Lung (tissue), 12 donors: ENCODE results near the gene MYO3B. TPM values are rescaled to one million over a fixed set of nuclear protein-coding genes. Genes with fewer than 3 reads are reported as not detected.

ENCODE experiments used
- ATAC-seq: fragments of 200-7000 bp; cut with Tn5 transposase; one replicate; pipeline ENCODE4 v1.9.1; 2020; ENCODE audit warnings: moderate number of reproducible peaks; ENCODE audit not compliant: insufficient read depth, low FRiP score
- DNase-seq, 3 donors: peaks; one replicate each; pipeline ENCODE4 v3.0.0-alpha.2; 2013 to 2017
- H3K27ac ChIP-seq, 2 donors: one replicate each; pipeline ENCODE4 v1.5.1; 2013; ENCODE audit warnings: mild to moderate bottlenecking in 2 of 2, moderate library complexity in 2 of 2, control low read depth in 1 of 2, inconsistent platforms in 1 of 2, low read depth in 1 of 2, low read length in 1 of 2
- H3K27me3 ChIP-seq, 3 donors: one replicate each; pipeline ENCODE4 v1.5.1; 2013; ENCODE audit warnings: low read length in 2 of 3; ENCODE audit not compliant: control insufficient read depth in 3 of 3, insufficient read depth in 3 of 3
- H3K36me3 ChIP-seq, 4 donors: one replicate each; pipeline ENCODE4 v1.5.1; 2013; ENCODE audit warnings: low read length in 4 of 4, mild to moderate bottlenecking in 1 of 4, moderate library complexity in 1 of 4; ENCODE audit not compliant: control insufficient read depth in 4 of 4, insufficient read depth in 4 of 4
- H3K4me1 ChIP-seq, 5 donors: one replicate each; pipeline ENCODE4 v1.5.1; 2013; ENCODE audit warnings: low read length in 5 of 5, mild to moderate bottlenecking in 2 of 5, moderate library complexity in 1 of 5; ENCODE audit not compliant: control insufficient read depth in 5 of 5, insufficient read depth in 5 of 5
- H3K4me3 ChIP-seq: one replicate; pipeline ENCODE4 v1.5.1; 2013; ENCODE audit warnings: mild to moderate bottlenecking, control low read depth, moderate library complexity
- H3K9ac ChIP-seq, 2 donors: one replicate each; pipeline ENCODE4 v1.5.1; 2013; ENCODE audit warnings: low read length in 2 of 2, control low read depth in 1 of 2; ENCODE audit not compliant: insufficient read depth in 1 of 2
- H3K9me3 ChIP-seq, 4 donors: one replicate each; pipeline ENCODE4 v1.5.1; 2013; ENCODE audit warnings: low read length in 3 of 4, mild to moderate bottlenecking in 1 of 4, moderate library complexity in 1 of 4; ENCODE audit not compliant: control insufficient read depth in 4 of 4, insufficient read depth in 3 of 4
- WGBS, 2 donors: extraction: QIAGEN DNeasy Blood & Tissue Kit; methylation state at CpG; one replicate each; pipeline ENCODE4 v1.1.7; 2013; 5-methylcytosine and 5-hydroxymethylcytosine counted together
- polyA plus RNA-seq, 2 donors: library from polyadenylated mRNA; stranded (reverse); fragments of 200-250 nt; gene quantifications; one replicate each; pipeline ENCODE4 v1.2.1, GENCODE V29; 2013
- total RNA-seq, 2 donors: library from RNA; depleted of rRNA in 1 of 2; stranded (reverse); fragments of >200 nt in 1 of 2; gene quantifications; one replicate each; pipeline ENCODE4 v1.2.1, GENCODE V29; 2014 to 2021
- TF ChIP-seq, protein P1 (sequence below): IDR thresholded peaks from 2 replicates; pipeline ENCODE4 v1.5.1; 2012; ENCODE audit warnings: mild to moderate bottlenecking; ENCODE audit errors: control extremely low read depth, extremely low read depth
- donor health status: control.
- donor health status: control.
- donor health status: Bipolar disorder and iron deficiency.
- donor health status: healthy.
- donor health status: DM: yes; HTN: yes; CAD: no.

The MYO3B gene
- total and polyA plus RNA-seq, 4 donors: 0.03 to 0.82 (median 0.05) TPM; not detected in 1

GRCh38 chr2:170394641-170395387 lies 216.9 kb downstream of the MYO3B start:
- Histone ChIP-seq H3K27me3 (peaks cover 0 to 2% (median 0%) of the 10 kb centered on the region in 3 donors), H3K4me1 (peaks cover 0 to 4% (median 0%) of the 10 kb centered on the region in 5 donors), H3K9ac (no peak overlapping the region), H3K4me3 (no peak overlapping the region), H3K36me3 (no peaks in the 10 kb centered on the region), H3K9me3 (no peaks in the 10 kb centered on the region), H3K27ac (no peak overlapping the region)
- TF ChIP-seq, protein P1, sequence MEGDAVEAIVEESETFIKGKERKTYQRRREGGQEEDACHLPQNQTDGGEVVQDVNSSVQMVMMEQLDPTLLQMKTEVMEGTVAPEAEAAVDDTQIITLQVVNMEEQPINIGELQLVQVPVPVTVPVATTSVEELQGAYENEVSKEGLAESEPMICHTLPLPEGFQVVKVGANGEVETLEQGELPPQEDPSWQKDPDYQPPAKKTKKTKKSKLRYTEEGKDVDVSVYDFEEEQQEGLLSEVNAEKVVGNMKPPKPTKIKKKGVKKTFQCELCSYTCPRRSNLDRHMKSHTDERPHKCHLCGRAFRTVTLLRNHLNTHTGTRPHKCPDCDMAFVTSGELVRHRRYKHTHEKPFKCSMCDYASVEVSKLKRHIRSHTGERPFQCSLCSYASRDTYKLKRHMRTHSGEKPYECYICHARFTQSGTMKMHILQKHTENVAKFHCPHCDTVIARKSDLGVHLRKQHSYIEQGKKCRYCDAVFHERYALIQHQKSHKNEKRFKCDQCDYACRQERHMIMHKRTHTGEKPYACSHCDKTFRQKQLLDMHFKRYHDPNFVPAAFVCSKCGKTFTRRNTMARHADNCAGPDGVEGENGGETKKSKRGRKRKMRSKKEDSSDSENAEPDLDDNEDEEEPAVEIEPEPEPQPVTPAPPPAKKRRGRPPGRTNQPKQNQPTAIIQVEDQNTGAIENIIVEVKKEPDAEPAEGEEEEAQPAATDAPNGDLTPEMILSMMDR: no peak
- ATAC-seq (no peak), DNase-seq (peak in 1 of 3 donors; percentile 46)

- no peak overlapping the region for H3K9ac ChIP-seq
- H3K4me1 ChIP-seq: peaks cover 0 to 4% (median 0%) of the 10 kb centered on the region in 5 donors
- H3K36me3 ChIP-seq: no peaks in the 10 kb centered on the region
- H3K27me3 ChIP-seq: peaks cover 0 to 2% (median 0%) of the 10 kb centered on the region in 3 donors
- DNase-seq: peak in 2 of 3 donors; percentile 9 to 23
- no peak overlapping the region for H3K27ac ChIP-seq
- TF ChIP-seq, protein P1: no peak
- H3K4me3 ChIP-seq: no peak overlapping the region
- no peak for ATAC-seq
- H3K9me3 ChIP-seq: no peaks in the 10 kb centered on the region
- 24% methylated on average over 5 of the region's 5 CpGs for WGBS, 2 donors
Measured at GRCh38 chr2:170396799-170397459, 219.0 kb downstream of the MYO3B start.

DNA sequence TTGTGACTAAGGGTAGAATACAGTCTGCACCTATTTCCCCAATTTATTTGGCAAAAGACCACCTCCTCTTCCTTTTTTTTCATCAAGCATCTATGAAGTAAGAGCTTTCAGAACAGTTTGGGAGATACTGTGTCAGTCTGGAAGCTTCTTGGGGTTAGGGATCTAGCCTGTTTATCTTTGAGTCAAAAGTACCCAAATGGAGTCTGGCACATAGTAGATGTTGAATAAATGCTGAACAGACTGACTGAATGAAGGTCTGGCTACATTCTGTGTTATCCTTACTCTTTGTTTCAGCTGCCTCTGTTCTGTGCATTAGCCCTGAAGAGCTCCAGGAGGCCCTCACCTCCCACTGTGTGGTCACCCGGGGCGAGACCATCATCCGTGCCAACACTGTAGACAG lies 223.2 kb downstream of the MYO3B start:
- WGBS, 2 donors: 96 to 97% methylated on average over 3 of the region's 3 CpGs
- H3K9ac ChIP-seq: no peak overlapping the region
- H3K27me3 ChIP-seq: peaks cover 0 to 2% (median 0%) of the 10 kb centered on the region in 3 donors
- no peak overlapping the region for H3K27ac ChIP-seq
- H3K36me3 ChIP-seq: no peaks in the 10 kb centered on the region
- TF ChIP-seq, protein P1: no peak
- no peaks in the 10 kb centered on the region for H3K9me3 ChIP-seq
- H3K4me1 ChIP-seq: no peaks in the 10 kb centered on the region
- ATAC-seq (no peak), DNase-seq (no peak)
- H3K4me3 ChIP-seq: no peak overlapping the region
